Neural cell (in vitro differentiated cells): ENCODE data around the gene MCM5.

Experiments
- EP300 ChIP-seq: fragments of 450-650 bp; conservative IDR thresholded peaks from 2 replicates; pipeline ENCODE4 v1.6.1; 2014; ENCODE audit warnings: antibody characterized with exemption, mild to moderate bottlenecking, moderate library complexity; ENCODE audit not compliant: poor library complexity, severe bottlenecking
- EZH2 ChIP-seq: fragments of 200-600, 300-800 bp; shearing (Covaris generic), sonication (generic); IDR thresholded peaks from 2 replicates; pipeline ENCODE4 v1.6.1; 2014; ENCODE audit warnings: antibody characterized with exemption, low read length, borderline replicate concordance, mild to moderate bottlenecking; ENCODE audit not compliant: insufficient read depth, poor library complexity, severe bottlenecking
- MXI1 ChIP-seq: fragments of 450-650 bp; conservative IDR thresholded peaks from 2 replicates; pipeline ENCODE4 v1.6.1; 2014; ENCODE audit warnings: antibody characterized with exemption, mild to moderate bottlenecking; ENCODE audit not compliant: poor library complexity, severe bottlenecking
- POLR2AphosphoS5 ChIP-seq: IDR thresholded peaks from 2 replicates; pipeline ENCODE4 v1.6.1; 2012
- RAD21 ChIP-seq: fragments of 450-650 bp; conservative IDR thresholded peaks from 2 replicates; pipeline ENCODE4 v1.6.1; 2014; ENCODE audit warnings: antibody characterized with exemption, mild to moderate bottlenecking, moderate library complexity
- SMC3 ChIP-seq: fragments of 450-650 bp; conservative IDR thresholded peaks from 2 replicates; pipeline ENCODE4 v1.6.1; 2014; ENCODE audit warnings: antibody characterized with exemption, mild to moderate bottlenecking, moderate library complexity; ENCODE audit not compliant: poor library complexity
- TAF1 ChIP-seq: IDR thresholded peaks from 2 replicates; pipeline ENCODE4 v1.6.1; 2012; ENCODE audit warnings: low read depth
- TF ChIP-seq, protein P1 (sequence below): fragments of 450-650 bp; IDR thresholded peaks from 2 replicates; pipeline ENCODE4 v1.5.1; 2014; ENCODE audit warnings: antibody characterized with exemption, mild to moderate bottlenecking, moderate library complexity; ENCODE audit not compliant: poor library complexity, severe bottlenecking

DNA sequence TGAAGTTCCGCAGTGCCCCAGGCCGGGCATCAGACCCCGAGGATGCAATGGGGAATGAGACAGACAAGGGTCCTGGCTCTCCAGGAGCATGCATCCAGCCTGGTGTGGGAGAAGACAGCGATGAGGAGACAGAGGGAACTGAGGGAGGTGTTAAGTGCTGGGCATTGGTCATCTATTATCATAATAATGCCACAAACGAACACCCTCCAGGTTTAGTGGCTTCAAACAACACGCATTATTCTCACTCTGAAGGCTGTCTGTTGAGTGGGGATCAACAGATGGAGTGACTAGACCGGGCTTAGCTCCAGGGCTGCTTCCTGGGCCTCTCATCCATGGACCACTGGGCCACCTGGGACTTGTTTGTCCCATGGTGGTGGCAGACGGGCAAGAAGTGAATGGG is 48.6 kb downstream of the MCM5 start:
- TF ChIP-seq, protein P1, sequence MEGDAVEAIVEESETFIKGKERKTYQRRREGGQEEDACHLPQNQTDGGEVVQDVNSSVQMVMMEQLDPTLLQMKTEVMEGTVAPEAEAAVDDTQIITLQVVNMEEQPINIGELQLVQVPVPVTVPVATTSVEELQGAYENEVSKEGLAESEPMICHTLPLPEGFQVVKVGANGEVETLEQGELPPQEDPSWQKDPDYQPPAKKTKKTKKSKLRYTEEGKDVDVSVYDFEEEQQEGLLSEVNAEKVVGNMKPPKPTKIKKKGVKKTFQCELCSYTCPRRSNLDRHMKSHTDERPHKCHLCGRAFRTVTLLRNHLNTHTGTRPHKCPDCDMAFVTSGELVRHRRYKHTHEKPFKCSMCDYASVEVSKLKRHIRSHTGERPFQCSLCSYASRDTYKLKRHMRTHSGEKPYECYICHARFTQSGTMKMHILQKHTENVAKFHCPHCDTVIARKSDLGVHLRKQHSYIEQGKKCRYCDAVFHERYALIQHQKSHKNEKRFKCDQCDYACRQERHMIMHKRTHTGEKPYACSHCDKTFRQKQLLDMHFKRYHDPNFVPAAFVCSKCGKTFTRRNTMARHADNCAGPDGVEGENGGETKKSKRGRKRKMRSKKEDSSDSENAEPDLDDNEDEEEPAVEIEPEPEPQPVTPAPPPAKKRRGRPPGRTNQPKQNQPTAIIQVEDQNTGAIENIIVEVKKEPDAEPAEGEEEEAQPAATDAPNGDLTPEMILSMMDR = no peak
- TF ChIP-seq EZH2 = no peak
- no peak for TF ChIP-seq TAF1
- no peak for TF ChIP-seq MXI1
- TF ChIP-seq EP300 = no peak
- TF ChIP-seq RAD21 = no peak
- TF ChIP-seq SMC3 = no peak
- no peak for TF ChIP-seq POLR2AphosphoS5
